ENCODE data around the gene TMEM143.
"Not testable (repeated sequence)": the region's sequence is repeated elsewhere in the genome, so short reads cannot be mapped to it uniquely, and the experiment has no call there.

Gene TMEM143

DNA sequence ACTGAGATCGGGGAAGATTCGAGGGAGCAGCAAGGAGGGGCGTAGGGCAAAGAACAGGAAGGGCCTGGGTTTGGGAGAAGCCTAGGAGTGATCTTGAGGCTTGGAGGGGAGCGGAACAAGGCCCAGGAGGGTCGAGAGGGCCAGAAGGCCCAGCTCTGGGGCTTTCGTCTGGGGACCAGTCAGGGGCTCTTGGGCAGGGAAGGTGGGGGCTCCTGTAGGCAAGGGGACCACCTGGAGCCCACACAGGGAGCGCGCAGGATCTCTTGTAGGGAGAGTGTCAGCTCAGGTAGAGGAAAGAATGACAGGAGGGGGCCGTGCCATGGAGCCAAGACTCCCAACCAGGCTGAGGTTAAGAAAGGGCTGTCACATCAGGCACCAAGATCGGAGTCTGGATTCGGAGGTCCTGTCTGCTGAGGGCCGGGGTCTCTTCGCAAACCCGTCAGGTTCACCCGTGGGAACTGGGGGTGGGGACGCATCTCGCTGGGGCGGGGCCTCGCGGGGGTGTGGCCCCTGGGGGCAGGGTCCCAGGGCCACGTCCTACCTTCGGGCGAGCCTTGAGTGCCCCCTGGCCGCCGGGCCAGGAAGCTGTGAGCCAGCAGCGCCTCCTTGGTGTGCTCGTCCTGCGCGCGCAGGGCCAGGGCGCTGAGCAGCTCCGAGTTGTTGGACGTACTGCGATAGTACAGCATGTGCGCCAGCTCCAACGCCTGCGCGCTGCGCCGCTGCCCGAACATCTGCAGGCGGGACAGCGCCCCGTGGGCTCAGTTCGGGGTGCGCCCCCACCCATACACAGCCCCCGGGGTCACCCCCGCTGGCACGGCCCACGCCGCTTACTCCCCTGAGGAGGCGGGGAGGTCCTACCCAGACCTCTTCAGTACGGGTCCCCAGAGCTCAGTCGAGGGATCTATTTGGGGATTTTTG is 30.0 kb downstream of the TMEM143 start:
- H3K4me3 ChIP-seq: peak overlapping the region; percentile 39 to 51 (median 42)

DNA sequence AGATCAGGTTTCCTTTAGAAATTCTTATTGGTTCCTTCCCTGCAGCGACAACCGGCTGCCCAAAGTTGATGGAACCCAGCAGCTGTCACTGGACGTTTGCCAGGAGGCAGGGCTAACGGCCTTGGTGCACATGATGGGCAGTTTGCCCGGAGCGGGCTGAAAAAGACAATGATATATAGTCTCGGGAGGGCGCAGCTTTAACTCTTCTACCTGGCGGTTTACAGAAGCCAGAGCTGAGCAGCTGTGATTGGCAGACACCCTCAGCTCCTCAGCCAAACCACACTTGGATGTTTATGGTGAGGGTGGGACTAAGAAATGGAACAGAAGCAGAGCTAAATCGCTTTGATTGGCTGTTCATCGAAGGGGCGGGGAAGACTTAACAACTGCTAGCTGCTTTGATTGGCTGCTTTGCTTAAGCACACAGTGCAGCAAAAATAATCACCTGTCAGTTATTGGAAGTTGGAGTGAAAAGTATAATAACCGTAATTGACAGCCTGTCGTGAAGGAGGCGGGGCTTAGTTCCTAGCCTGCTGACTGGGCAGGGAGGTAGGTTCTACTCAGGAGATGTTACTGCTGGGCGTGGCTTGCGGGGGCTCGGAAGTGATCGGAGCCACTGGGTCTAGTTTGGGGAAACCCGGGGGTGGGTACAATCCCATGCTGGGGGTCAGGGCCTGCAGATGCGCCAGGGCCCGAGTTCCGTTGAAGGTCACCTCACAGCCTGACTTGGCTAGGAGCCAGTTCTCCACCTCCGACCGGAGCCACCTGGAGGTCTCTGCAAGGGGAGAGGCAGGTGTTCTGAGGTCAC is 30.9 kb downstream of the TMEM143 start:
- peak overlapping the region; percentile 39 to 51 (median 42) for H3K4me3 ChIP-seq
- peak overlapping the region in 20 of 21 experiments; percentile 74 to 94 (median 86) for H3K27ac ChIP-seq

More for the DNA sequence above, 30.0 kb downstream of the TMEM143 start:
- peak overlapping the region in 20 of 21 experiments; percentile 74 to 94 (median 86) for H3K27ac ChIP-seq

DNA sequence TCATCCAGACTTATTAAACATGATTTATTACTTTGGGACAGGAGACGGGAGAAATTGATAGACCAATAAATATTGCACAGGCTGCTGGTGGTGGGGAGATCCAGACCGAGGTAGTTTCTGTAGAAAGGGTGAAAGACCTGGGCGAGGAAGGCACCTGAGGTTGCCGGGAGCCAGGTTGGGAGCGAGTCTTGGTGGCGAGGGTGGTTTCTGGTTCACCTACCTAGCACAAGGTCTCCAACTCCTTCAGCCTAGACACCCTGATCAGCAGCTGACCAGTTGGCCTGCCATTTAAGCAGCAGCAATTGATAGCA is 31.4 kb downstream of the TMEM143 start:
- Histone ChIP-seq H3K4me3 (peak overlapping the region in 5 of 7 experiments; percentile 20 to 43 (median 41)), H3K27ac (peak overlapping the region in 18 of 21 experiments; percentile 14 to 94 (median 80))

DNA sequence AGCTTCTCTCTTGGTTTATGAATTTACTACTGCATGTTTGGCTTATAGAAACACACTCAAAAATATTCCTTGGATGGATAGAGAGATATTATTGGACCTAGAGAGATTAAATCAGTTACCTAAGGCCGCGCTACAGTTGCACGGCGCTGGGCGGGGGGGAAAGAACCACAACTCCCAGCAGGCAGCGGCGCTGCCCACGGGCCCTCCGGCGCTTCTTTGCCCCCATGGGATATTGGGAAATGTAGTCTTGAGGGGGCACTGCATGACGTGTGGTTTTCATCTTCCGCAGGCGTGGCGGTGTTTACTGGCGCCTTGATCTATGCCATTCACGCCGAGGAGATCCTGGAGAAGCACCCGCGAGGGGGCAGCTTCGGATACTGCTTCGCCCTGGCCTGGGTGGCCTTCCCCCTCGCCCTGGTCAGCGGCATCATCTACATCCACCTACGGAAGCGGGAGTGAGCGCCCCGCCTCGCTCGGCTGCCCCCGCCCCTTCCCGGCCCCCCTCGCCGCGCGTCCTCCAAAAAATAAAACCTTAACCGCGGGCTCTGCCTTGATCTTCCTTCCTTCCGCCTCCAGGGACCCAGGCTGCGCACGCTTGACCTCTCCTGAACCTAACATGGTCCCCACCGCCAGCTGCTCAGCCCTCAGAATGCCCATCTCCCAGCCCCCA is 33.6 kb downstream of the TMEM143 start:
- H3K4me3 ChIP-seq: peak overlapping the region; percentile 26 to 53 (median 42)
- peak overlapping the region; percentile 33 to 95 (median 82) for H3K27ac ChIP-seq

DNA sequence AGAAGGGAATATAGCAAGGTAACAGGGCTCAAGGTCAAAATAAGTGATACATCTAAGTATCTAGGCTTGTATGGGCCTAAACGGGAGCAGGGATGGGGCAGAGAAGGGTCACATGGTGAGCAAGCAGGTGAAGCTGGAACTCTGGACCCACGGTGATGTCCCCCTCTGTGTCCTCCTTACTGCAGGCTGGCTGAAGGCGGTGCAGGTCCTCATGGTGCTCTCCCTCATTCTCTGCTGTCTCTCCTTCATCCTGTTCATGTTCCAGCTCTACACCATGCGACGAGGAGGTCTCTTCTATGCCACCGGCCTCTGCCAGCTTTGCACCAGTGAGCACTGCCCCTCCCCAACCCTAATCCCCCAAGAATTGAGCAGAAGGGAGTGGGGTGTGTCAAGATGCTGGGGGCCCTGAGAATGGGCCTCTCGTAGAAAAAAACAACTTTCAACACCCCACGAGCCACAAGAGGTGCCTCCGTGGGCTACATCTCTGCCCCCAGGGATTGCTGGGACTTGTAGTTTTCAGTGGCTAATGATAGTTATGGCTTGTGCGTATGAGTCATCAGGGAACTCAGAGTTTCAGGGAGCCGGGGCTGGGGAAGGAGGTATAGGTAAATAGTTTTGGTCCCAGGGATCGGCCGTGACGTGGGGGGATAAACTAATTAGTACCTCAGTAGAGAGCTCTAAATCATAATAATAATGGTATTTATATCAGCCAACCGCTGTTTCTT is 34.4 kb downstream of the TMEM143 start:
- H3K27ac ChIP-seq: peak overlapping the region in 15 of 21 experiments; percentile 21 to 95 (median 86)
- peak overlapping the region in 2 of 7 experiments; percentile 44 to 47 for H3K4me3 ChIP-seq

DNA sequence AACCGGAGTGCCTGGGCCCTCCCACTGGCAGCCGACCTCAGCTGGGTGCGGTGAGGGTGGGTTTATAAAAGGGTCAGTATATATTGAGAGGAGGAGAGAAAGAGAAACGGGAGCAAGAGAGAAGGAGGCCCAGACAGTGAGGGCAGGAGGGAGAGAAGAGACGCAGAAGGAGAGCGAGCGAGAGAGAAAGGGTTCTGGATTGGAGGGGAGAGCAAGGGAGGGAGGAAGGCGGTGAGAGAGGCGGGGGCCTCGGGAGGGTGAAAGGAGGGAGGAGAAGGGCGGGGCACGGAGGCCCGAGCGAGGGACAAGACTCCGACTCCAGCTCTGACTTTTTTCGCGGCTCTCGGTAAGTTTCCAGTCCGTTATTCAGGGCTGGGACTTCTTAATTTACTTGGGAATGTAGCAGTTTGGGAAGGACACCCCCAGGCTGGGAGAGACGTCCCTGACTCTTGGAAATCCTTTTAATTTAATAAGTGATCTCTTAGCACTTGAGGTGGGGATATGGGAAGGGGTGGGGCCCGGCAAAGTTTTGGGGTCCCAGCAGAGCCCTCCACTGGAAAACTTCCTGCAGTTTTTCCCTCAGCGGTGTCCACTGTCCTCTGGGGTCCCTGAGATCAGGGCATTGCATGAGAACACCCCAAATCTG is 38.4 kb downstream of the TMEM143 start, which contains the start of gene EMP3:
TSS of gene EMP3 (plus strand) at position 288 of the 646 bp plus-strand sequence. CDS start 1,293 bp downstream, outside the sequence.
- Histone ChIP-seq H3K27ac (peak within 1 kb of the TSS; percentile 37 to 100 (median 92)), H3K4me3 (peak within 1 kb of the TSS; percentile 45 to 60 (median 53))

DNA sequence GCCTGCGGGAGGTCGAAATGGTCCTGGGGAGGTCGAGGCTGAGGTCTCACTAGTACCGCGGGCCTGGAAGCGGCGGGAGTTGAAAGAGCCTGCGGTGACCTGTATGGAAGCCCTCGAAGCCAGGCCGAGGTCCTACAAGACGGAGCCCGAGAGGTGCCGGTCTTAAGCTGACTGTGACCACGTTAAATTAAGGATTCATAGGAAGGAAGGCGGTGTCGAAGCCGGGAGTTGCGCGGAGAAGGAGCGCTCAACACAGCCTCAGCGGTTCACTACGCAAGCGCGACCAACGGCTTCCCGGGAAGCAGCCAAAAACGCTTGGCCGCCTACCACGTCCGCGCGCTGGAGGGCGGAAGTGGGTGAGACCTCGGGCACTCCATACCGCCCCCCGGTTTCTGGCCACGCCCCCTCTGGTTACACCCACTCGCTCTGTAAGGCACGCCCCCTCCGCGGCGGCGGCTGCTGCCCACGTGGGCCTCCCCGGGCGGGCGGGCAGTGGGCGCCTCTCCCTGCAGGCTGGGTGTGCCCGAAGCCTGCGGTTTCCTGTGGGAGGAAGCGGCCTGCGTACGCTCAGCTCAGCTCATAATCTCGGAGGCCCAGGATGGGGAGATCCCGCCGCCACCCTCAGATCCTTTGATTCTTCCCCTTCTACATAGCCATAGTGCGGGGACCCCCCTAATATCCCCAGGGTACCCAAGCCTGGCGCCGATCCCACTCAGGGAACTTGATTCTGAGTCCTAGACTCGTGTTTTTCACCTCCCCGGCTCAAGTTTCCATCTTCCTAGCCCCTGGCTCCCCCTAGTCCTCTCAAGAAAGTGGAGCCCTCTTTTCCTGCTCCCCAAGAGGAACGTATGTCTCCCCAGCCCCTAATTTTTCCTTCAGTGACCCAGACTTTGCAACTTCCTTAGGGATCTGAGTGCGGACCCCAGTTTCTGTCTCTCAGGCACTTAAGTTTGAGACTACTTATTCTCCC is 41.8 kb downstream of the TMEM143 start:
- Histone ChIP-seq H3K27ac (peak overlapping the region; percentile 85 to 100 (median 97)), H3K4me3 (peak overlapping the region; percentile 43 to 61 (median 50))

DNA sequence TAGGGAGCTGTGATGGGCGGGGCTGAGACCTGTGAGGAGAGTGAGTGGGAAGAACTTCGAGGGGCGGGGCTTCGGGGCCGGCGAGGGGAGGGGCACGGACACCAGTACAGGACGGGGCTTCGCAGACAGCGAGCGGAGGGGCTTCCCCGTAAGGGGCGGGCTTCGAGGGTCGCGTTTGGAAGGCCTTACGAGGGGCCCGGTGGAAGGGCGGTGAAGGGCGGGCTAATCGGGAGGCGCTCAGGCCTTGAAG is 42.4 kb downstream of the TMEM143 start:
- H3K4me3 ChIP-seq: peak overlapping the region; percentile 43 to 61 (median 50)
- H3K27ac ChIP-seq: peak overlapping the region; percentile 85 to 100 (median 97)

DNA sequence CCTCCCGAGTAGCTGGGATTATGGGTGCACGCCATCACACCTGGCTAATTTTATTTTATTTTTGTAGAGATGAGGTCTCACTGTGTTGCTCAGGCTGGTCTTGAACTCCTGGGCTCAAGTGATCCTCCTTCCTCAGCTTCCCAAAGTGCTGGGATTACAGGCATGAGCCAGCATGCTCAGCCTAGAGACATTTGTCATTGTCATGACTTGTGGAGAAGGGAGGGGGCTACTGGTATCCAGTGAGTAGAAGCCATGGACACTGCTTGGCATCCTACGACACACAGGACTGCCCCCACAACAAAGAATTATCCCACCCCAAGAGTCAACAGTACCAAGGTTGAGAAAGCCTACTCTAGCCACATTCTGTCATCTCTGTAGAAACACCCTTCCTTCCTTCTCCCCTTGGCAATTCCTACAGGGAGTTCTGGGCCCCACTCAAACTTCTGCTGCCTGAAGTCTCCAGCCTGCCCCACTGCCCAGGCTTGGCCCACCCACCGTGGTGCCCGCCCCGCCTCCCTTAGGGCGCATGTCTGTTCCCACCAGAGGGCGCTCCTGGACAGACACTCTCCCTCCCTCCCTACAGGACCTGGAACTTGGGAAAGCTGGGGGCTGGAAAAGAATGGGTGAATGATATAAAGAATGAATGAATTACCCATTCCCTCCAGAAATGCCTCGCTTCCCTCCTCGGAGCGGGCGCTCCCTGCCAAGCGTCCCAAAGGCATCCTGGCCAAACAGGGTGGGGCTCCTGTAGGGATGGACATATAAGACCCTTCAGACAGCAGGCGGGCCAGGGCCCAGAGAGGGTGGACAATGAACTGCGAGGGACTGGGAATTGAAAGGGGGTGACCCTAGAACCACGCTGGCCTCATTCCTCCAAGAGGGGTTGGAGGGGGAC is 43.8 kb downstream of the TMEM143 start:
- H3K4me3 ChIP-seq: no peak overlapping the region
- peak overlapping the region in 9 of 21 experiments; percentile 10 to 100 (median 47) for H3K27ac ChIP-seq

DNA sequence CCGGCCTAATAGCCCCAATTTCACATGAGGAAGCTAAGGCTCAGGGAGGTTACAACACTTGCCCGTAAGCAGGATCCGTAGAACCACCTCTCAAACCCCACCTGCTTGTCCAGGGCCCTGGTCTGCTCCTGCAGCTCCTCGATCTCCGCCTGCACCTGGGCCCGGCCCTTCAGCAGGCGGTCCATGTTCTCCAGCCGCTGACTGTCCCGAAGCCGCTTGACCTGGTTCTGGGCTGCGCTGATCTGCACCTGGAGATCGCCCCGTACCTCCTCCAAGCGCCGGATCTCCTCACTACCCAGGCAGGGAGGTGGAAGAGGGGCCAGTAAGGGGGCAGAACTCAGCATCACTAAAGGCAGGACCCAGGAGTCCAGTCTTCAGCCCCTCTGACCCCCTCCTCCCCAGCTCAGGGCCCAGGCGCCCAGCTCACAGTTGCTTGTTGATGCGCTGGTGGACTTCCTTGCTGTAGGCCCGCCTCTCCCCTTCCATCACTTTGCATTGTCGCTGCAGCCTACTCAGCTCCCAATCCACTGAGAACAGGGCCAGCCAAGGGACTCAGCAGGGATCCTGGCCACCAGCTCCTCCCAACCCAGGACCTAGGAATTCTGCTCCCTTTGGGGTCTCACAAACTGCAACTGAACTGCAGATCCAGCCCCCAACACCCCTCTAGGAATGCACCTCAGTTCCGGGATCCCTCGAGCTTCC is 45.3 kb downstream of the TMEM143 start:
- Histone ChIP-seq H3K4me3 (no peak overlapping the region), H3K27ac (no peak overlapping the region)

DNA sequence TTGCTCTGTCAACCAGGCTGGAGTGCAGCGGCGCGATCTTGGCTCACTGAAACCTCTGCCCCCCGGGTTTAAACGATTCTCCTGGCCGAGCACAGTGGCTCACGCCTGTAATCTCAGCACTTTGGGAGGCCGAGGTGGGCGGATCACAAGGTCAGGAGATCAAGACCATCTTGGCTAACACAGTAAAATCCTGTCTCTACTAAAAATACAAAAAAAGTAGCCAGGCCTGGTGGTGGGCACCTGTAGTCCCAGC is 46.1 kb downstream of the TMEM143 start:
- peak overlapping the region in 1 of 21 experiments; percentile 28 for H3K27ac ChIP-seq
- not testable (repeated sequence) for H3K4me3 ChIP-seq

DNA sequence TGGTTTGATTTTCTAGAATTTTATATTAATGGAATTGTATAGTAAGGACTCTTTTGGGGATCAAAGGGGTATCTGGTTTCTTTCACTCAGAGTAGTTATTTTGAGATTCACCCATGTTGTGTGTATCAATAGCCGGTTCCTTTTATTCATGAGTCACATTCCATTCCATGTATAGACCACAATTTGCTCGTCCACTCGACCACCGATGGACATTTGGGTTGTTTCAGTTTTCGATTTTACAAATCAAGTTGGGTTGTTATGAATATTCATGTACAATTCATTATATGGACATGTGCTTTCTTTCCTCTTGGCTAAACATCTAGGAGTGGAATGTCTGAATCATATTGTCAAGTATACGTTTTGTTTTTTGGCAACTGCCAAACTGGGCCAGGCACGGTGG is 48.0 kb downstream of the TMEM143 start:
- Histone ChIP-seq H3K4me3 (no peak overlapping the region), H3K27ac (no peak overlapping the region)

DNA sequence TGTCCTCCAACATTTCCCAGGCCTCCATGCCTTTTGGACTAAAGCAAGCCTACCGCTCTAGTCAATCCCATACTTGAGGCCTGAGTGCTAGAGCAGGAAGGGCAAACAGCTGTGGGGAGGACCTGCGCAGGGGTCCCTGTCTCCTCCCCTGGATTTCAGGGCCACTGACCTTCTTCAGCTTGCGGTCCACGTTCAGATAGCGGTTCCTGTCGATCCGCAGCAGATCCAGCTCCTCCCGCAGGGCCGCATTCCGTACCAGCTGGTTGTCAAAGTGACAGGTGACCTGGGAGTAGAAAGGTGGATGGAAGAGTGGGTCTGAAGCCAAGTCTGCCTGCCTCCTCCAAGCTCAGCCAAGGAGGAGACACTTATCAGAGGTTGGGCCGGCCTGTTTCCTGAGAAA is 52.4 kb downstream of the TMEM143 start:
- H3K4me3 ChIP-seq: no peak overlapping the region
- no peak overlapping the region for H3K27ac ChIP-seq

DNA sequence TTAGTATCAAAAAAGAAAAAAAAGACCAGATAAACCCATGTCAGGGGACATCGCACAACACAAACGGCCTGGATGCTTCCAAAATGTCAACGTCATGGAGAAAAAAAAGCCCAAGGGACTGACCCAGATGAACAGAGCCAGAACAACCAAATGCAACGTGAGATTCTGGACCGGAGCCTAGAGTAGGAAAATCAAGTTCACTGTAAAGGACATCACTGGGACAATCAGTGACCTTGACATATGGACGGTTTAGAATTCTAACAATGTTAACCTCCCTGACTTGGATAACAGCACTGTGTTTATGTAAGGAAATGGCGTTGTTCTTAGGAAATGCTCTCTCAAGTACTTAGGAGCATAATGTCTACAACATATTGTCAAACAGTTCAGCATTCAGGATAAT is 53.5 kb downstream of the TMEM143 start:
- H3K4me3 ChIP-seq: no peak overlapping the region
- no peak overlapping the region for H3K27ac ChIP-seq

DNA sequence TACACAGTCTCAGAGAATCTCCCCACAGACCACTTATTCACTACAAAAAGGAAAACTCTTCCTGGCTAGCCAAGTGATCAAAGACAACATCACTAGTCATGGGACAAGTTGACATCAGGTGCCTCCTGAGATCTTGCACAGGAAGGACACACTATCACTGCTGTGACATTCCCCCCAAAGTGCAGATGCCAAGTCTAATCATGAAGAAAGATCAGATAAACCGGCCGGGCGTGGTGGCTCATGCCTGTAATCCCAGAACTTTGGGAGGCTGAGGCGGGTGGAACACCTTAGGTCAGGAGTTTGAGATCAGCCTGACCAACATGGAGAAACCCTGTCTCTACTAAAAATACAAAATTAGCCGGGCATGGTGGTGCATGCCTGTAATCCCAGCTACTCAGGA is 54.0 kb downstream of the TMEM143 start:
- H3K4me3 ChIP-seq: not testable (repeated sequence)
- peak overlapping the region in 3 of 21 experiments; percentile 24 to 39 (median 31) for H3K27ac ChIP-seq

All from skin epidermis (tissue), 12 donors.